Measurements from ENCODE around the gene RELCH.
"Not testable (repeated sequence)": the region's sequence is repeated elsewhere in the genome, so short reads cannot be mapped to it uniquely, and the experiment has no call there.

The RELCH gene, protein sequence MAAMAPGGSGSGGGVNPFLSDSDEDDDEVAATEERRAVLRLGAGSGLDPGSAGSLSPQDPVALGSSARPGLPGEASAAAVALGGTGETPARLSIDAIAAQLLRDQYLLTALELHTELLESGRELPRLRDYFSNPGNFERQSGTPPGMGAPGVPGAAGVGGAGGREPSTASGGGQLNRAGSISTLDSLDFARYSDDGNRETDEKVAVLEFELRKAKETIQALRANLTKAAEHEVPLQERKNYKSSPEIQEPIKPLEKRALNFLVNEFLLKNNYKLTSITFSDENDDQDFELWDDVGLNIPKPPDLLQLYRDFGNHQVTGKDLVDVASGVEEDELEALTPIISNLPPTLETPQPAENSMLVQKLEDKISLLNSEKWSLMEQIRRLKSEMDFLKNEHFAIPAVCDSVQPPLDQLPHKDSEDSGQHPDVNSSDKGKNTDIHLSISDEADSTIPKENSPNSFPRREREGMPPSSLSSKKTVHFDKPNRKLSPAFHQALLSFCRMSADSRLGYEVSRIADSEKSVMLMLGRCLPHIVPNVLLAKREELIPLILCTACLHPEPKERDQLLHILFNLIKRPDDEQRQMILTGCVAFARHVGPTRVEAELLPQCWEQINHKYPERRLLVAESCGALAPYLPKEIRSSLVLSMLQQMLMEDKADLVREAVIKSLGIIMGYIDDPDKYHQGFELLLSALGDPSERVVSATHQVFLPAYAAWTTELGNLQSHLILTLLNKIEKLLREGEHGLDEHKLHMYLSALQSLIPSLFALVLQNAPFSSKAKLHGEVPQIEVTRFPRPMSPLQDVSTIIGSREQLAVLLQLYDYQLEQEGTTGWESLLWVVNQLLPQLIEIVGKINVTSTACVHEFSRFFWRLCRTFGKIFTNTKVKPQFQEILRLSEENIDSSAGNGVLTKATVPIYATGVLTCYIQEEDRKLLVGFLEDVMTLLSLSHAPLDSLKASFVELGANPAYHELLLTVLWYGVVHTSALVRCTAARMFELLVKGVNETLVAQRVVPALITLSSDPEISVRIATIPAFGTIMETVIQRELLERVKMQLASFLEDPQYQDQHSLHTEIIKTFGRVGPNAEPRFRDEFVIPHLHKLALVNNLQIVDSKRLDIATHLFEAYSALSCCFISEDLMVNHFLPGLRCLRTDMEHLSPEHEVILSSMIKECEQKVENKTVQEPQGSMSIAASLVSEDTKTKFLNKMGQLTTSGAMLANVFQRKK

DNA sequence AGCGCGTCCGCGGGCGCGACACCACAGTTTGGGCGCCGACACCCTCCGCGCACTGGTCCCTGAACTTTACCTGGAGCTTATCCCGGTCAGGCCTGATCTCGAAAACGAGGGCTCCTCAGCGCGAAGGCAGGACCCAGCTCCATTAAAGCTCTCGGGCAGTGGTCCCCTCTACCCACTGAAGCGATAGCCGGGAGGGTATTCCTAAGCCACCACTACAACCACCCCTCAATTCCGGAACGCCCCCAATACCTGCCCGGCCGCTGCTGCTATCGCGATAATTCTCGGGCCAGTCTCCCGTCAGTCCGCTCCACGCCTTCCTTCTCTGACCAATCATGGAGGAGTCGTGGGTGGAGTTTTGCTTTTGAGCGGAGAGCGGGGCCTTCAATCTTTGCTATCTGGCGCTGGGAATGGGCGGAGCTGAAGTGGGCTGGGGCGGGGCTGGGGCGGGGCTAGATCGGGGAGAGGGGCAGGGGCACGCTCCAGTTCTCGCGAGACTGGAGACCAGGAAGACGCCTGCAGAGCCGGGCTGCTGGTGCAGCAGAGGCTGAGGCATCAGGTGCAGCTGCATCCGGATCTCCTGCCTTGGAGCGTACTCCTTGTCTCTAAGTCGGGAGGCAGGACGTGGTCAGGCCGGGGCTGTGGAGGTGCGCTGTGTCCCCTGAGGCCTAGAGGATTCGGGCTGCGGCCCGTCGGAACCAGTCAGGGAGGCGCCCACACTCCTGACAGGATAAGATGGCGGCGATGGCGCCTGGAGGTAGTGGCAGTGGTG is at the start of gene RELCH, which contains the start of gene PIGN:
TSS of gene RELCH (plus strand) at position 482 of the 769 bp plus-strand sequence. CDS start at position 733, 251 bp downstream.
TSS of gene PIGN (minus strand) at position 283 of the 769 bp plus-strand sequence. CDS start 25,703 bp downstream, outside the sequence.
- peak; percentile 98 for DNase-seq

DNA sequence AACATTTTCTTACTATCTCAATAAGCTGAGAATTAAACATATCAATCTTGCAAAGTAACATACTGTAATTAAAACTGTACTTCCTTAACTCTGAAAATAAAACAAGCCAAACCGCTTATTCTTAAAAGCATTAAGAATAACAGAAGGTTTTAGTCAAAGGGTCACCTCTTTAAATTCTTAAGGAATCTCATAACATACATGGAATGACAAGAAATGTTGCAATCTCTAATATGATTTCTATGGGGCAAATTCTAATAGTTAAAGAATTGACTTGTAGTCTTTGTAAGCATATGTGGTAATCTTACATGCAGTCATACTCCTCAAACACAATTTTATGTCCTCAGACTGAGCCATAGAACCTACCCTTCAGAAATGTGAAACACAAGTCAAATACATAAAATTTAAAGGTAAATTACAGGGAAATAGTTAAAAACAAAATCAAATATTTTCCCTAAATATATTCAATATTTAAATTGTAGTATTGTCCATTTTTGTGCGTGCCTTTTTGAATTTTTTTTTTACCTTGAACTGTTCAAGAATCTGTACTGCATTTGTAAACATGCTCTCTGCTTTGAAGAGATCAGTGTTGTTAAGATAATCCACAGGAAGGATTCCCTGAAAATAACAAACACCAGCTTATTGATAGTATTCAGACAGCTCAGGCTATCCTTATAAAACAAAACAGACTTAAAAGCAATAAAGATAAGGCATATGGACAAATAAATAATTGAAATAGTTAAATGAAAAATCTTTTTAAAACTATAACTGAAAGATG is 48.4 kb upstream of the RELCH start:
- DNase-seq: no peak

DNA sequence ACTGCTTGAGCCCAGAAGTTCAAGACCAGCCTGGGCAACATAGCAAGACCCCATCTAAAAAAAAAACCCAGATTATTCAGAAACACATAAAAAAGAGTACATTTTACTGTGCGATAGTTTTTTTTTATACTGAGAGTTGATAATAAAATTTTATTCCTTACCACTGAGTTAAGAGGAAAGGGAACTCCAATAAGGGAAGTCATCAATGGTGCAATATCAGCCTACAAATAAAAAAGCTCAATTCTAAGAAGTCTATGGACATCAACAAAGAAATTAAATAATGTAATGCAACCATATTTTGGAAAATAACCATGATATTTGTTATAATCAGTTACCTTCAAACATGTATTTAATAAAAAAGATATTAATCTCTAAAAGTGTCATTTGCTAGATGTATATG is 46.8 kb upstream of the RELCH start:
- no peak for DNase-seq

DNA sequence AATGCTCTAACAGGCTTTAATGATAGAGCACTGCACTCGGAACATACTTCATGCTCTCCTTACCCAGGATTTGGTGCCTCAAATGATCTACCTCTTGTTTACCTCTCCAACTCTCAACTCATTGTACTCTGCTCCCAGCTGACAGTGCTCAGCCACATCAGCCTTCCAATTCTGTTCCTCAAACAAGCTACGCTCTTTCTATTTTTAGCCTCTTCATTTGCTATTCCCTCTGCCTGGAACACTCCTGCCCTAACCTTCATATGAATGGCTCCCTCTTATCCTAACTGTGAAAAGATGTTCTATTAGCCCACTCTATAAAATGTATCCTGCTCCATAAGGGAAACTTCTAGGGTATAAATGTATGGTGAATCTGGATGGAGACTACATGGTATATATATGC is 42.7 kb upstream of the RELCH start:
- DNase-seq: no peak

DNA sequence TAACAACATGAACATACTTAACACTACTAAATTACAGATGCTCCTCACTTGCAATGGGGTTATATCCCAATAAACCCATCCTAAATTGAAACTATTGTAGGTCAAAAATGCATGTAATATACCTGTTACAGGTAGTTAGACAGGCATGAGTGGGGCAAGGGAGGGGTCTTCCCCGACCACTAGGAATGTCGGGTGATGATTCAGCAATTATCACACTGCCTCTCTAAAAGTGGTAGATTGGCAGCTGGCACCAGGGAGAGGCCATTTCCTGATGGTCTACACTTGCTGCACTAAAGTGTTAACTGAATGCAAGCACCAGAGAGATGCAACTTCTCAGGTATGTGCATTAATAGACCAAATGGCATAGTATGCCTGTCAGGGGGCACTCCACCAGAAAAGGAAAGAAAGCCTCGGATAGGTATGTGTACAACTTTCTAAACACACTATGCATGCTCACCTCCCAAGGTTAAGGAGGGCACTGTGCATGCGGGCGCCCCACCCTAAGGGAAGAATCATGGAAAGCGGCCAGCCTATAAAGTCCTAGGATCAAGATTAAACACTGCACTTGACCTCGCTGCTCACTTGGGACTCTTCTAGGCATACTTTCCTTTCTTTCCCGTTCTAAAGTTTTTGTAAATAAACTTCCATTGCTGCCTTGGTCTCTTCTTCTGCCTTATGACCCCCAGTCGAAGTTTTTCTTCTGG is 35.8 kb upstream of the RELCH start:
- DNase-seq: no peak

DNA sequence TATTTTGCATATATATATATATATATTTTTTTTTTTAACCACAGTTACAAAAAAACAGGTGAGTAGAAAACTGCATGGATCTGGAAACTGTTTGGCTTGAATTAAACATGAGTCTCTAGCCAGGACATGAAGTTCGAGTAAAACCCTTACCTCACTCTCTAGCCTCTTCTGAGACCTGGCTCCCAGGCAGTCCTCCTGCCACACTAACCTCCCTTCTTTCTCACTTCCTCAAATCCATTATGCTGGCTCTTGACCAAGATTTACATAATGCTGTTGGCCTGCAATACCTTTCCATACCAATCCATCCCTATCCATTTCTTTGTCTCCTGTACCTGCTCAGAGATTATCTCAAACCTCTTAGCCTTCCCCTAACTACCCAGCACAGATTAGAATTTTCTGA is 34.2 kb upstream of the RELCH start:
- DNase-seq: no peak

DNA sequence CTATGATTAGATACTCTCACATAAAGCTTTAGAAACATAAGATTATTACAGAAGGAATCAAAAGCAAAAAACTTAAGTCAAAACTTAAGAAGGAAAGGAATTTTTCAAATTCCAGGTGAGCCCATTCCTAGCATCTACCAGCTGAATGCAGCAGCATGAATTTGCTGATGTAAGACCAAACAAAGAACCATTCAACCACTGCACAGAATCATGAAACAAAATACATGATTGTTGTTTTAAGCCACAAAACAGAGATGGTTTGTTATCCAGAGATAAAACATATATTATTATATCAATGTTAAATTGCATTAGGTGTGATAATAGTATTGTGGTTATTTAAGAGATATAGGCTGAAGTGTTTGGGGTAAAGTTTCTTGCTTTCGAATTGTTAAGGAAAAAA is 29.2 kb upstream of the RELCH start:
- no peak for DNase-seq

DNA sequence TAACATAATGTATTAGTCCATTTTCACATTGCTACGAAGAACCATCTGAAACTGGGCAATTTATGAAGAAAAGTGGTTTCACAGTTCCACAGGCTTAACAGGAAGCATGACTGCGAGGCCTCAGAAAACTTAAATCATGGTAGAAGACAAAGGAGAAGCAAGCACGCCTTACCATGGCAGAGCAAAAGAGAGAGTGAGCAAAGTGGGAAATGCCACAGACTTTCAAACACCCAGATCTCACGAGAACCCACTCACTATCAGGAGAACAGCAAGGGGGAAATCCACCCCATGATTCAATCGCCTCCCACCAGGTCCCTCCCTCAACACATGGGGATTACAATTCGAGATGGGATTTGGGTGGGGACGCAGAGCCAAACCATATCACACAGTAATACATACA is 22.7 kb upstream of the RELCH start:
- DNase-seq: no peak

DNA sequence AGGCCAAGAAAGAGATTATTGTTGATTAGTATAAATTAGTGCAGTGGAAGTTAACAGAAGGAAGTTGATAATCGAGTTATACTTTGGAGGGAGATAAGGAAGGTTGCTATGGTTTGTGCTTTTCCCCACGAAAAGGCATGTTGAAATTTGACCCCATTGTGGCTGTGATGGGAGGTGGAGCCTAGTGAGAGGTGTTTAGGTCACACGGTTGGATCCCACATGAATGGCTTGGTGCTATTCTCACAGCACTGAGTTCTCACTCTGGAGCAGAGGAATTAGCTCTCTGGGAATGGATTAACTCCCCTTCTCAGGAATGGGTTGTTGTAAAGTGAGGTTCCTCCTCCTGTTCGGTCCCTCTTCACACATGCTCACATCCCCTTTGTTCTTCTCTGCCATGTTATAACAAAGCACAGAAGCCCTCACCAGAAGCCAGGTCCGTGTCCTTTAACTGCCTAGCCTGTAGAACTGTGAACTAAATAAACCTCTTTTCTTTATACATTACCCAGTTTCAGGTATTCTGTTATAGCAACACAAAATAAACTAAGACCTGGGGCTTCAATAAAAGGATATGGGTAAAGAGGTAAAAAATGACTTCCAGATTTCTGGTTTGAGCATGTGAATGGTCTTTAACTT is 22.1 kb upstream of the RELCH start:
- DNase-seq: no peak

DNA sequence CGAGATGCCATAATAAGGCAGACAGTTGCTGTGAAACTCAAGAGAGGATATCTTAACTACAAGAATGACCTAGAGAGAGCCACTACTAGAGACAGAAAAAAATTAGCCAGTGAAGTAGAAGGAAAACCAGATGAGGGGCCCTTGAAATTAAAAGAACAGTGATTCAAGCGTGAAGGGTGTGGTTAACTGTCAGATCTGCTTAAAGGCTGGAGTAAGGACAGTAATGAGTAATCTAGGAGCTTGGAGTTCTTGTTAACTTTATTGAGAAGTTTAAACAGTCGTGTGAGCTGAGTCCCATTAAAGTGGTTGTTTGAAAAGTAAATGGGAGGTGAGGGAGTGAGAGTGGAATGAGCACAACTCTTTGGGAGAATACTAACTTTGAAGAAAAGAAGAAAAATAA is 21.5 kb upstream of the RELCH start:
- DNase-seq: no peak

DNA sequence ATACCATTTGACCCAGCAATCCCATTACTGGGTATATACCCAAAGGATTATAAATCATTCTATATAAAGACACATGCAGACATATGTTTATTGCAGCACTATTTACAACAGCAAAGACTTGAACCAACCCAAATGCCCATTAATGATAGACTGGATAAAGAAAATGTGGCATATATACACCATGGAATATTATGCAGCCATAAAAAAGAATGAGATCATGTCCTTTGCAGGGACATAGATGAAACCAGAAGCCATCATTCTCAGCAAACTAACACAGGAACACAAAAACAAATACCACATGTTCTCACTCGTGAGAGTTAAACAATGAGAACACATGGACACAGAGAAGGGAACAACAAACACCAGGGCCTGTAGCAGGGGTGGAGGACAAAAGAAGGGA is 20.5 kb upstream of the RELCH start:
- DNase-seq: not testable (repeated sequence)

DNA sequence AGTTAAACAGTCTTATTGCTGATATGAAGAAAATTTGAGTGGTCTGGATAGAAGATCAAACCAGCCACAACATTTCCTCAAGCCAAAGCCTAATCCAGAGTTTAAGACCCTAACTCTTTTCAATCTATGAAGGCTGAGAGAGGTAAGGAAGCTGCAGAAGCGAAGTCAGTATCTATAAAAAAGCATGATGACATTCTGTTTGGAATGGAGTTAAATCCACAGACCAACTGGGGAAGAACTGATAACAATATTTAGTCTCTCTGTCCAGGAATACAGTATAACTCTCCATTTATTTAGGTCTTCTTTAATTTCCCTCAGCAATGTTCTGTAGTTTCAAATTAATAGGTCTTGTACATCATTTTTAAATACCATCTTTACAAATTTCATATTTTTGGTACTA is 16.2 kb upstream of the RELCH start:
- DNase-seq: no peak

DNA sequence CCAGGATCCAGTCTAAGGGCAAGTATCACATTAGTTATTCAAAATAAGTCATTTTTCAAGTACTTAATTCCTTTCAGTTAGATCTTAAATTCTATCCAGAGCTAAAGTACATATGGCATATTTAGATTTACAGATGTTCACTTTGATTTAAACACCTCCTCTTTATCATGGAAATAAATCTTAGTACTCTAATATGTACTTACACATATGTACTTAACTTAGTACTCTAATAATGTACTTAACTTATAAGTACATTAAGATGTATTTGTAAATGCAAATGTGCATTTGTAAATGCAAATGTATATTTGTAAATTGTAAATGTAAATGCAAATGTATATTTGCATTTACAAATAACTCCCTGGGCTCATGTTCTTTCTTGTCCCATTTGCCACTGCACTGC is 14.8 kb upstream of the RELCH start:
- DNase-seq: no peak

DNA sequence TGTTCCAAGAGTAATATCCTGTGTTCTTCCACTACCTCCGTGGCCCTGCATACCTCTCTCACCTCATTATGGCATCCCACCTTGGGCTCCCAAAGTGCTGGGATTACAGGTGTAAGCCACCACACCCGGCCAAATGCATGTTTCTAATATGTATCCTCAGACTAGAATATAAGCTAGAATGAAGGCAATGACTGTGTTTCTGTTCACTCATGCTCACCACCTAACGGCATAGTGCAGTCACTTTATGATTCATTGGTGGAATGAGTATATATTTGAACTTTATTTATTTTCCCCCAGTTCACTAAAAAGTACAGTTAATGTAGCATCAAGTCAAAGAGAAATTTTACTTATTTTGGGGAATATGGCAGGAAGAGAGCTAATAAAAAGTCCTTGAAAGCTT is 11.5 kb upstream of the RELCH start:
- no peak for DNase-seq

DNA sequence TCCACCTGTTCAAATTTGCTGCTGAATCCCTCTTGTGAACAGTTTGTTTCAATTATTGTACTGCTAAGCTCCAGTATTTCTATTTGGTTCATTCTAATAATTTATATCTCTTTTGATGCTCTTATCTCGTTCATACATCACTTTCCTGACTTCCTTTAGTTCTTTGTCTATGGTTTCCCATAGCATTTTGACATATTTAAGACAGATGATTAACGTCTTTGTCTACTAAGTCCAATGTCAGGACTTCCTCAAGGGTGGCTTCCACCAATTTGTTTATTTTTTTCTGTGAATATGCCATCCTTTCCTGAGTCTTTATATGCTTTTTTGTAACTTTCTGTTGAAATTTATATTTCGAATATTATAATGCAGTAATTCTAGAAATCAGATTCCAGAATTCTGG is 9.8 kb upstream of the RELCH start:
- no peak for DNase-seq

DNA sequence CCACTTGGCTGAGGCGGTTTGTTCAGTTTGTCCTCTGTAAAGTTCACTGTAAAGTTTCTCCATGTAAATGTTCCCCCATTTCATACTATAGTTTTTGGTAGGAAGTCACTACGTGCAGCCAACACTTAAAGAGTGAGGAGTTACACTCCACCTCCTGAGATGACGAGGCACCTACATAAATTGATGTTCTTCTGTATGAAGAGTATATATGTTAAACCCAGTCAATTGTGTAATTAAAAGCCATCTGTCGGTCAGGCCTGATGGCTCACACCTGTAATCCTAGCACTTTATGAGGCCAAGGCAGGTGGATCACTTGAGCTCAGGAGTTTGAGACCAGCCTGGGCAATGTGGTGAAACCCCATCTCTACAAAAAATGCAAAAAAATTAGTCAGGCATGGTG is 7.8 kb upstream of the RELCH start:
- DNase-seq: peak; percentile 37 to 74

DNA sequence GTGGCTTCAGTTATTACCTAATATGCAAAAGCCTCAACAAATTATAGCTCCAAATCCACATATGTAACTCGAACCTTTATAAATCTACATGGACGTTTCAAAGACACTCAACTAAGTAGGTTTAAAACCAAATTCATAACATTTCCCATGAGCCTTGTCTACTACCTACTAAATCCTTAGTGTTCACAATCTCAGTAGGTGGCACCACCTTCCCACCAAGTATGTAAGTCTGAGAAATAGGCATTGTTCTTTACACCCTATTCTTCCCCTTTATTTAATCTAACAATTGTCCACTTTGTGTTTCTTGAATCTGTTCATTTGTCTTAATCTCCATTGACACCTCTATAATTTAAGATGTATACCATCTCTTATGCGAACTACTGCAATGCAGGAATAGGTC is 4.8 kb upstream of the RELCH start:
- no peak for DNase-seq

DNA sequence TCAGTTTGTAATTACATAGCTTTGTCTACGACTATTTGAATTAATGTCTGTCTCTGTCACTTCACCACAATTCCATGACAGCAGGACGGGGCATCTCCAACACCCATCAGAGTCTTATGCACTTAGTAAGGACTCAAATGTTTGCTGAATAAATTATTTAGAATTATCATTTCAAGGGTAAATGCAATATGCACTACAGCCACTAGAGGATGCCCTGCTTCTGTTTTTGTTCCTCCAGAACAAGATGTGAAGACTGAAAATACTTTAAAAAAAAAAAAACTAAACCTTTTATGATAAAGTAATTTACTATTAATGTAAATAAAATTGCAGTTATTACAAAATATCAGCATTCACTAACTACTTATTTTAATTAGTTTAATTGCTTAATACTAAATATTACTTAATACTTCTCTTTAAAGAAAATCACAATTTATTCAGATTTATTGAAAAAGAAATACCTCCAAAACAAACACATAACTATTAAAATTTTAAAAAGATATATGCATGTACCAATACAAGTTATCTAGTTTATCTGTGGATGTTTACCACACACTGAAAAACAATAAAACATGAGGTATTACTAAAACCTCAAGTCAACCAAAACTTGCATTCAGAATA is 3.4 kb upstream of the RELCH start:
- peak in 1 of 2 experiments; percentile 57 for DNase-seq

DNA sequence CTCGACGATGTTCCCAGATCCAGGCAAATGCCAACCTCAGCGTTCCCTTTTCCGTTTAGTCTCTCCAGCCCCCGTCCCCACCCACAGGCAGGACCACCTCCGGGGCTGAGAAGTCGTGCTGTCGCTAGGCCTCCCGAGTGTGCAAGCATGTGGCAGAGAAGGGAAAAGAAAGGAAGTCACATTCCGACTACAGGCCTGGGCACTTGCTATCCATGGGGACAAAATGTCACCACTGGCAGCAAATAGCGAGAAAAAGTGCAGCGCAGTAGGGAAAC is 619 bp upstream of the RELCH start:
- peak; percentile 66 to 77 for DNase-seq

All from NCI-H524 (cell line).